ENCODE measurements around the gene ZNF362.

- TF ChIP-seq CTCF (conservative IDR thresholded peaks at IDR 0.05; ENCODE audit: low read depth, low read length) (no peak), EZH2phosphoT487 (IDR thresholded peaks at IDR 0.05; ENCODE audit: borderline replicate concordance, low read length) (no peak)
These were observed 65.8 kb downstream of the ZNF362 start for GRCh38 chr1:33322109-33322508.
